LoVo (cell line): Measurements from ENCODE around the gene CHL1.

ENCODE experiments used
- DNase-seq: peaks from one replicate; pipeline ENCODE4 v3.0.0-alpha.2; 2016; ENCODE audit warnings: low spot score

The CHL1 gene

DNA sequence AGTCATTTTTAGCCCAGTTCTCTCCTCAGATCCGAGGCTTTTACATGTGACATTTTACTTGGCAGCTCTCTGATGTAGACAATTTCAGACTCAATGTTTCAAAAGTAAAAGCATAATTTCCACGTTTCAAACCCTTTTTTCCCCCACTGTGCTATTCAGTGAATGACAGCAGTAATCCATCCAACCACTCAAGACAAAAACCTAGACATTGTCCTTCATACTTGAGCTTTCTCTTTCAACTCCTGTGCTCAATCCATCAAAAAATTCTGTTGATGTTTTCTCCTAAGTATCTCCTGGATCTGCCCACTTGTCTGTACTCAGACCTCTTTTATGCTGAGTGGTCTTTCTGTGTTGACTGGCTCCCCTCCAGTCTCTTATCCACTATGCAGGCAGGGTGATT, 214.7 kb downstream of the CHL1 start:
- no peak for DNase-seq

DNA sequence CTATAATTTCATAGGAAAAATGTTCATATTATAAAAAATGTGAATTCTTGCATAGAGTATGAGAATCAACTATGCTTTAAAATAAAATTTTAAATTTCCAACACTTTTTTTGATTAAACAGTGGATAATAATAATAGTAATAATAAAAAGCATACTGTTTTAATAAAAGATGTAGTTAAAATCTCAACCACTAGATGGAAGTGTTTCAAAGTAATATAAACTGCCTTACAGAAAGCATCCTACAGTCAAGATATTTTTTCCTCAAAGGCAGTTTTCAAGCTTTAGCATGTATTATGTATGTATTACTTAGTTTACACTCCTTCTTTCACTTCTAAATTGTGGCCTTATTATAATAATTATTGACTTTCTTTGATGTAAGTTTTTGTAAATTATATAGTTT, 217.5 kb downstream of the CHL1 start:
- DNase-seq: peak; percentile 17

DNA sequence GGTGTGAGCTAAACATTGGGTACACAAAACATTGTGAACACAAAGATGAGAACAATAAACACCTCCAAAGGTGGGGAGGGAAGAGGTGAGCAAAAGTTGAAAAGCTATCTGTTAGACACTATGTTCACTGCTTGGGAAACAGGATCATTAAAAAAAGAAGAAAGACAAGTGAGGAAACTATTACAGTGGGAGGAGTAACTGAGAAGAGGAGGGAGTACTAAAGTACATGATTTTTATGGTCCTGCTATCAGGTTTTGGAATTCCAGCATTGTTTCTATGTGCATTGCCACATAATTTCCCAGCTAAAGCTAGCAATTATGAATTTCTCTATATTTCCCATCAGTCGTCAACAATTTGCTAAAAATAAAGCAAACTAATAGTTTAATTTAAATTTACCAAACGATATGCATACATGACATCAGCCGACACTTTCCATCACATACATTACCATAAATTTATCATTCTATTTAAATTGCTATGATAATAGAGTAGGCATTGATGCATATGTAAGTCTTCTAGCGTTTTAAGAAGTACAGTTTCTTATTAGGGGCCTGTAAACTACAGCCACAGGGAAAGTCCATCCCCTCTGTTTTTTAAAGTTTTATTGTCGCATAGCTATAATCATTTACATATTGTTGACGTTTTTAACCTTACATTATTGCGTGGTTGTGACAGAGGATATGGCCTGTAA, 221.8 kb downstream of the CHL1 start:
- DNase-seq: no peak

DNA sequence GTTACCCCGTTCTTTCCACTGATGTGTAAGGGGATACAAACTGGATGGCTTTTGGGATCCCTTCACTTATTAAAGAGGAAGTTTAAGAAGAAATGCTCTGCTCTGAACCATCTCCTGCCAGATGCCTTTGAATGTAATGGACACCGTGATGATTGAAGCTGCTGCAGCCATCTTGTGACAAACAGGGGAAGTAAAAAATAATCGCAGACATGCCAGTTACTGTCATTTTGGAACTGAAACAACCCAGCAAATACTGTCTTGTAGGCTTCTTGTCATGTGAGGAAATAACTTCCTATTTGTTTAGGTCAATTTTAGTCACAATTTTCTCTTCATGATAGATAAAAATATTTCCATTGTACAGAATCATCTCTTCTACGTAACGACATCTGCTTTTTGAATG, 224.0 kb downstream of the CHL1 start:
- DNase-seq: no peak

DNA sequence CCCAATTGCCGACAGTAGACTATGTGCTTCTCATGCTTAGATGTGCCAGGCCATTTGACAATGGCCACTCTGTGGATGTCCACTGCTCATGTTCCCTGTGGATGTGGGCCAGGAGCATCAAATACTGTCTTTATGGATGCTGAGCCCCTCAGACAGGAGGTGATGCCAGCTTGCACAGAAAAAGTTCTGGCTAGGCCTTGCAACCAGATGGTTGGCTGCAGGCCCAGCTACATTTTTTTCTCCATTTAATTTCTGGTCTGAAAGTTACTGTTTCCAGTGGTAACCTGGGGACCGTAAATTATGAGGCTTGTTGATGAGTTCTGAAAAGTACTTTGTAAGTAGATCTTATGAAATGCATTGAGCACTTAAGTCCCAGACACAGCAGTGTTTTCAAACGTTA, 228.5 kb downstream of the CHL1 start:
- DNase-seq: no peak

DNA sequence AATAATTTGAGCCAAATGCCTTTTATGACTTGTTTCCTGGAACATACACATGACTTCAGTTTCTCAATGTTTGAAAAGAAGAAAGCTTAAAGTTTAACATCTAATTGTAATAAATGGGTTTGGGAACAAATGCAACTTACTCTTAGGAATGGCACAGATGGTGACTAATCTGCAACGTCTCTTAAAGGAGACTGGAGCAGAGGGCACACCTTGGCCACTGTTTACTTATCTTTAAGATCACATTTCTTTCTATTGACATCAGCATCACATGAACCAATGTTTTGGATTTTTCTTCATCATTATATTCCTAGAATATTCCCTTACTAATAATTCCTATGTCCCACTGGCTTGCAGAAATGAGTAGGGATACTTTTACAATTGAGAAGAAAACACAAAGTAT, 229.5 kb downstream of the CHL1 start:
- peak; percentile 1 for DNase-seq

DNA sequence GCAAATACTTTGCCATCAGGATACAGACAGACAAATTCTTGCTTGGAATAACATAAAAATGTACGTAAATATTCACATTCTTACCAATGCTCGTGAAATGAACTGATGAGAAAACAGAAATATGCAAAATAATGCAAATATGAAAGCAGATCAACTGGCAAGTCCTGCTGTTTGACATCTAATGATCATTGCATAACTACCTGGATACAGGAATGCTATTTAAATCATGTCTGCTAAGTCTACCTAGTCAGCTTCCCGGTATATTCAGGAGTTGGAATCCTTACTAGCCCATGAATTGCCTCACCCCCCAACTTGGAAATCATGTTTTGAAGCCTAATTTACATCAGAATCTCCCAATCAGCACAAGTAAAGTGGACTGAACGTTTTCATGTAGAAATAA, 230.6 kb downstream of the CHL1 start:
- no peak for DNase-seq

DNA sequence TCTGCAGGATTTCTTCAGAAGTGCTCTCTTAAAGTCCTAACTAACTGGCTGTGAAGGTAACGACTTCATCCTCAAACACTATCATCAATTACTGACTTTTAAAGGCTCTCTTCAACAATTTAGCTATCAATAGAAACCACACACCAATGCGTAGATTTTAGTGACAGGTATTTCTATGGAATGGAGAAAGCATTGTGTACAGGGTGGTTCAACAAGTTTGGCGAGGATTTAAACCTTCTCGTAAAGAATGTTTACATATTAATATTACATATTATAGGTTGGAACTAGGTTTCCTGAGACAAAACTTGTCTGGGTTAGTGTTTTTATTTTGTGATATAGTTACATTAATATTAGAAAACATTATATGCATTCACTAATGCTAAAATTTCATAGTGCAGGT, 233.6 kb downstream of the CHL1 start:
- no peak for DNase-seq

DNA sequence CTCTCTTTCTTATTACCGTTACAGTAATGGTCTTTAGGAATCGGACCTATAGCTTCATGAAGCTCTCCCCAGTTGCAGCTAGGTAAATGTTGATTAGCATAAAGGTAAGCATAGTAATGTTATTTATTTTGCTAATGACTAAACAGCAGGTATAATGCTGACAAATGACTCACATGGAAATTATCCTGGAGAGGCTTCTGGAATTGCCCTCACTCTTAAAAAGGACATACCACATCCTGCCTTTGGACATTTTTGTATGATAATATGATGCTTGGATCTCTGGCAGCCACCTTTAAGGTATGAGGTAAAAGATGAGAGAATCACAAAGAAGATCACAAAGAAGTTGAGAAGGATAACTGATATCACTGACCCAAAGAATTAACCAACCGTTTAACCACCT, 238.6 kb downstream of the CHL1 start:
- DNase-seq: no peak

DNA sequence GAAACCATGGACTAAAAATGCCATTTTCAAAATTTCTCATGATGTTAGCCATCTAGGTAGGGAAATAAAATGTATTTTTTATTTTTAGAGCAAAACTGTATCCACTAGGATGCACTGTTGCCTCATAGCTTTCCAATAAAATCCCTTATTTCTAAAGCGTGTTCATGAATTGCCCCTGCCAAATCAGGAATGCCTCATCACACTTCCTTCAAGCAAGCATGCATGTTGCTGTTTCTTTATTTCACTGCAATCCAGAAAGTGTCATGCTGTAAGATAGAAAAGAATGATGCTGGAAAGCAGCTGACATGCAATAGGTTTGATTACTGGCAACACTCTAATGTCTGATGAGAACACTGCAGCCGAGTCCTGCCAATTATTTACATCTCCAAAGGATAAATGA, 239.5 kb downstream of the CHL1 start:
- no peak for DNase-seq

DNA sequence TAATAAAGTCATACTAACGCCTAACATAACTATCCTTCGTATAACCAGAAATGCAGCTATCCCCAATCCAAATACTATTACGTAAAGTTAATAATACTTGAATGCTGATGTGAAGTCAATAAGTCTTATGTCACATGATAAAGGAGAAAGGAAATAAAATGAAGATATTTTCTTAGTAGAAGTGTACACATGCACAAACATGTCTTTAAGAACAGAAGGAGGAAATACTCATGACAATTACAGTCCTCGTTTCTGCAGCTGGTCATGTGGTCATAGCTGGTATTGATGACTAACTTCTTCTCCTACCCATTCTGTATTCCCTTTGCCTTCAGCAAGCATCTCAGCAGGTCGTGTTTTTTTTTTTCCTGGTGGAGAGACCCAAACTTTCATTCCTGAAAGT, 244.3 kb downstream of the CHL1 start:
- no peak for DNase-seq

DNA sequence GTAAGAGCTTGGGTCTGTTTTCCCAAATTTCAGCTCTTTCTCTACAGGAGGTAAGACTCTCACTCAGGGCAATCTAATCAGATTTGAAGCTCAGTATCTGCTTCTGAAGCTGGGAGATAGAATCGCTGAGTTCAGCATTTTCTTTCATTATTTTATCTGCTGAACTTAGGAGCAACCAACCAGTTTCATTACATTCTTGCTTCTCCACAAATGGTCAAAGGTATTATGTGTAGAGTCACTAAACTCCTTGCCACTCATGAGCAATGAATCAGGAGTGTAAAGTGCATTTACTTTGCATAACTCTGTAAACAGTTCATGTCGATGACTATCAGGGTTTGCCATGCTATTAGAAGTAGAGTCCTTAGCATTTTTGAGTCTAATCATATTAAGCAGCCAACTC, 249.4 kb downstream of the CHL1 start:
- no peak for DNase-seq

DNA sequence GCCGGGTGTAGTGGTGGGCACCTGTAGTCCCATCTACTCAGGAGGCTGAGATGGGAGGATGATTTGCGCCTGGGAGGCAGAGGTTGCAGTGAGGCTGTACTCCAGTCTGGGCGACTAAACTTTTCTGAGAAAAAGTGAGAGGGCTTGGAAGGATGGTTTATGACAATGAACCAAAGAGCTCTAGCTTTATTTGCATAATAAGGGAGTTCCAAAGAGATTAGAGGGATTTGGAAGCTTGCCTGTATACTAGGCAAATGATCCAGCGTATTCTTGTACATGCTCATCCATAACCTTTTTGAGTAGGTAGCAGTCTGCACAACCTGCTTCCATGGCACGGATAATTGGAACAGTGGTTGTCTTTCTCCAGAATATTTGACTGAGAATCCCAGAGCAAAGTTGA, 251.1 kb downstream of the CHL1 start:
- no peak for DNase-seq

DNA sequence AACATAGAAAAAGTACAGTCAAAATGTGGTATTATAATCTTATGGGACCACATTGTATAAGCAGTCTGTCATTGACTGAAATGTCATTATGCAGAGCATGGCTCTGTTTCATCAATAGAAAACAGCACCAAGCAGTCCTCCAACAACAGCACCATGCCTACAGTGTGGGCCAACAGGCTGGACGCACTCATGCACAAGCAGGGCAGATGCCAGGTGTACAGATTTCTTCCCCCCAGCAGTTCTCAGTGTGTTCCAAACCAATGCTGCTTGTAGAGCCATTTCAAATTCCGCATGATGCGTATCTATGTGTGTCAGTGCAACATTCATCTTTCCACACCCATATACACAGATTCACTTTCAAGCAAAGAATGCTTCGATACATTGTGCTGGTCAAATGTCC, 253.1 kb downstream of the CHL1 start:
- DNase-seq: no peak

DNA sequence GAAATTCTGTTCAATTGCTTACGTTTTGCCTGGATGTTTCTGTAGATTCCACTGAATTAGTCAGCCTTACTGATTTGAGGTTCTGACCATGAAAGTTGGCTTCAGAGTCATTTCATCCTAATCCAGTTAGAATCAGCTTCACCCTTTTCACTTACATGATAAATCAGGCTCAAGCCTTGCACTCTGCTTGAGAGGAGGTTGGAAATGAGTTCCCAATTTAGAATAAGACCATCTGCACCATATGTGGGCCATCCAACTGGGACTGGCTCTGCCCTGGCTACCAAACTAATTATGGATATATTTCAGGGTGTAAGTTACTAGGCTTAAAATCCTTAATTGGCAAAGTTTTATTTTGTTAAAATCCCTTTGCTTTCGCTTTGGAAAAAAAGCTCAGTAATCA, 255.7 kb downstream of the CHL1 start:
- DNase-seq: no peak

DNA sequence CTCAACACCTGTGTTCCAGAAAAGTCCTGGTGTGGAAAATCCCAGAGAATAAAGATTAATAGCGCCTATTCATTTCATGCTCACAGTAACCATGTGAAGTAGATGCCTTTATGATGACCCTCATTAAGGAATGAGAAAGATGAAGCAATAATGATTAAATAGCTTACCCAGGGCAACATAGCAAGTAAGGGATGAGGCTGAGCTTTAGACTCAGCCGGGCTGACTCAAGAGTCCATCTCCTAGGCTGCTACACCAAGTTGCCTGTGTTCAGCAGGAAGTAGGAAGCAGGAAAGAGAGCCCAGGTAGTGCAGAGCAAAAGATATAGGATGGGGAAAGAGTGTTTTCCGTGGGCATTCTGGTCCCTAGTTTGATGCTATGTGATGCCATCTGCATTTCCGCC, 256.5 kb downstream of the CHL1 start:
- no peak for DNase-seq

DNA sequence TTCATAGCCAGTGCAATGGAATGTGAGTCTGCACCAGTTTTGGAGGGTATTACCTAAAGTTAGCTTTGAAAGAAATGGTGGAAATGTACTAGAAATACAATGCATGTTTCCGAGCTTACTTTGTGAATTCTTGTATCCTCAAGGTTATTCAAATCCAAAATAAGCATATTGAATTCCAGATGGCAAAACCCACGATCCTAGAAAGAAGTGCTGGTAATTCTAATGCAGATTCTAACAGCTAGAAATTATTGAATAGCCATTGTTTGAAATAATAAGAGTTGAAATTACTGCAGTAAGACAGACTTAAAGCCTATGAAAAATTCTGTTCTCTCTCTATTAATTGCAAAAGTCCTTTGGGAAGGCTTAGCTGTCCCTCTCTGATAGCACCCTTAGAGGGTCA, 258.4 kb downstream of the CHL1 start:
- DNase-seq: no peak

DNA sequence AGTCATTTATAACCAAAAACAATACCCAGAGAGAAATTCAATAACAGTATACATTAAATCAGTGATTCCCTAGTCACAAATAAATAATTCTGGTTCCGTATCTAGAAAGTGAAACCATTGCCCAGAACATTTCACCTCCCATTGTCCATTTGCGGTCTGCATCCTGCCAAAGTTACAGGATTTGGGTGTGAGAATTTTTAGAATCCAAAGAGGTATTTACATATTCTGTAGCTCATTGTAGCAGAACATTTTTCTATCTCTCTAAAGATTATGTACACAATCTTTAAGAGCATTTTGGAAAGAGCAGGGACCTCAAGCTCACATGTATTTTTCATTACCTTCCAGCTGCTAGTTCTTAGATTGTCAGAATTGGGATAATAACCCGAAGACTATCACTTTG, 261.6 kb downstream of the CHL1 start:
- DNase-seq: no peak

DNA sequence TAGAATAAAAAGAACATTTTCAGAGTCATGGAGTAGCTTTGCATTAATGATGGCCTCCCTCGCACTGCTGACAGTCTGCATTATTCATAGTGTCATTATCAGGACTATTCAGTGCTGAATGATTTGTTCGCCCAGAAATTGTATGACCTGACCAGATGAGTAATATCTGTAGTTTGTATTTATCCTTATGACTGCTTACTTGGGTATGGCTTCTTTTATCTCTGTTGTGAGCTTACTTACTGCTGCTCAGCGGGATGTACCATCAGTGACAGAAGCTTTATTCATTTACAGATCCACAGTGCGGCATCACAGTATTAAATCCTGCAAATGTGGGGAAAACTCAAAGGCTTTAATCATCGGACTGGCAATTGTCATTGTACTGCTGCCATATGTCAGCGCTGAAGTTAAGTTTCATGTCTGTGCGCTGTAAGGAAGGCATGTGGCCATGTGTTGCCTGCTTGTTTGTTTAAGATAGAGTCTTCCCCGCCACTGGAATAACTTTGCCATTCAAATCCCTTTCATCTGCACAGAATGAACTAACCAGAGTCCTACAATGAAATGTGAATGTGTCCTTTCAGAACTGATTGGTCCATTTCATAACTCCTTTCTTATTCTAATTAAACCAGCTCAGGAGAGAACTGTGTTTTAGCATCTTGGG, 262.2 kb downstream of the CHL1 start:
- no peak for DNase-seq
